Inflammatory macrophage treated with lipopolysaccharide for 4 hours (primary cell): ENCODE results near the gene SPEM3.
A peak's percentile ranks its signal among the peaks of the same experiment; 100 is the strongest.

Source experiments
- DNase-seq: peaks from one replicate; pipeline ENCODE4 v3.0.0-alpha.2; 2020

SPEM3 gene

GRCh38 chr17:7403977-7404736 lies 24.5 kb upstream of the SPEM3 start, which contains the start of gene TMEM256:
Gene TMEM256, minus strand, starts transcription at chr17:7404097. Its CDS starts 13 bp downstream, at chr17:7404084.
- peak; percentile 100 for DNase-seq

GRCh38 chr17:7404737-7405349 lies 23.8 kb upstream of the SPEM3 start:
- no peak for DNase-seq

- DNase-seq: no peak
These were observed 23.1 kb upstream of the SPEM3 start for GRCh38 chr17:7405350-7406234.

GRCh38 chr17:7406235-7406825 lies 22.3 kb upstream of the SPEM3 start:
- DNase-seq: no peak

- no peak for DNase-seq
These were observed 21.6 kb upstream of the SPEM3 start for GRCh38 chr17:7407082-7407481.

- no peak for DNase-seq
These were observed 21.0 kb upstream of the SPEM3 start, which contains the start of gene NLGN2 for GRCh38 chr17:7407485-7408251. Gene NLGN2, plus strand, starts transcription at chr17:7407845. Its CDS starts 411 bp downstream, at chr17:7408256.

GRCh38 chr17:7408252-7408727 lies 20.4 kb upstream of the SPEM3 start:
- no peak for DNase-seq

GRCh38 chr17:7408863-7409262 lies 19.8 kb upstream of the SPEM3 start:
- DNase-seq: no peak

GRCh38 chr17:7409716-7410115 lies 18.9 kb upstream of the SPEM3 start:
- no peak for DNase-seq

- no peak for DNase-seq
These were observed 17.8 kb upstream of the SPEM3 start for GRCh38 chr17:7410634-7411426.

- no peak for DNase-seq
These were observed 17.3 kb upstream of the SPEM3 start for GRCh38 chr17:7411427-7411750.

- DNase-seq: no peak
These were observed 15.2 kb upstream of the SPEM3 start for GRCh38 chr17:7413346-7413985.

GRCh38 chr17:7414837-7415236 lies 13.8 kb upstream of the SPEM3 start:
- DNase-seq: no peak

GRCh38 chr17:7415784-7416183 lies 12.9 kb upstream of the SPEM3 start:
- no peak for DNase-seq

- no peak for DNase-seq
These were observed 12.3 kb upstream of the SPEM3 start for GRCh38 chr17:7416323-7416722.

- no peak for DNase-seq
These were observed 11.5 kb upstream of the SPEM3 start for GRCh38 chr17:7417056-7417655.

GRCh38 chr17:7418472-7419152 lies 10.0 kb upstream of the SPEM3 start:
- no peak for DNase-seq

- no peak for DNase-seq
These were observed 8.6 kb upstream of the SPEM3 start, which contains the start of gene SPEM1 for GRCh38 chr17:7419819-7420610. Gene SPEM1, plus strand, starts transcription at chr17:7420324. Its CDS starts 61 bp downstream, at chr17:7420385.

GRCh38 chr17:7421186-7421585 lies 7.5 kb upstream of the SPEM3 start:
- DNase-seq: no peak
